Heart left ventricle (tissue), 13 donors: ENCODE data around the gene VPS13C.

Source experiments
- CTCF ChIP-seq, 12 donors: fragments of 200-600 bp; sonication (generic) in 4 of 12; IDR thresholded peaks; one replicate each; pipeline versions ENCODE4 v1.5.0 to v1.8.0; 2018 to 2022; ENCODE audit warnings: antibody characterized with exemption in 12 of 12, mild to moderate bottlenecking in 5 of 12
- POLR2A ChIP-seq, 2 donors: fragments of 450-650 bp; IDR thresholded peaks; one replicate each; pipeline ENCODE4 v1.6.1; 2017; ENCODE audit warnings: antibody characterized with exemption in 2 of 2, mild to moderate bottlenecking in 2 of 2, moderate library complexity in 2 of 2
- donor health status: ischemic (EF 13 %, LVEDD 7.1; RV severe dilation, severe dysfunction).
- donor health status: DM: no; HTN: yes; CAD: no.
- donor health status: DM: no; HTN: no; CAD: no.
- donor health status: ischemic (EF 25% LVEDD 6.9; RV normal size, moderate dysfunction).
- donor health status: ischemic (EF 25% LVEDD 5.7; RV mildly dilated, moderate dysfunction).
- donor health status: ischemic (EF 35%, LVEDD 5.7; RV mildly dilated, moderate dysfunction).
- donor health status: nonischemic (EF 11% LVEDD 7.7; RV severe dilation, severe dysfunction).
- donor health status: DM: yes; HTN: yes; CAD: no.
- donor health status: PGD.
- donor health status: ischemic (EF 29% LVEDD 5.4; RV normal size, mild dysfunction).
- donor health status: nonischemic (EF 23%, LVEDD 6.1; RV moderate dilation, normal function).

DNA sequence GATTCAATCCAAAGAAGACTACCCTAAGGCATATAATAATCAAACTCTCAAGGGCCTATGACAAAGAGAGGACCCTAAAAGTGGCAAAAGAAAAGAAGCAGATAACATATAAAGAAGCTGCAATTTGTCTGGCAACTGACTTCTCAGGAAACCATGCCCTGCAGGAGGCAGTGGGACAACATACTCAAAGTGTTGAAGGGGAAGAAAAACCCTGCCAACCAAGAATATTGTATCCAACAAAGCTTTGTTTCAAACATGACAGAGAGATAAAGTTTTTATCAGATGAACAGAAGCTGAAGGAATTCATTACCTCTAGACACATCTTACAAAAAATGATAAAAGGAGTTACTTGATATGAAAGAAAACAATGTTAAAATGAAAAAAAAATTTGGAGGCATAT, 167.1 kb downstream of the VPS13C start:
- TF ChIP-seq CTCF (IDR thresholded peaks at IDR 0.05): no peak
- no peak for TF ChIP-seq POLR2A (IDR thresholded peaks at IDR 0.05)
